B cell (primary cell): ENCODE data around the gene PIK3C2G. TPM values are rescaled to one million over a fixed set of nuclear protein-coding genes. Genes with fewer than 3 reads are reported as not detected.
"Not testable (repeated sequence)": the region's sequence is repeated elsewhere in the genome, so short reads cannot be mapped to it uniquely, and the experiment has no call there.

Experiments
- ATAC-seq: fragments of 200-7000 bp; cut with Tn5 transposase; one replicate; pipeline ENCODE4 v1.10.0; 2021; ENCODE audit warnings: low read depth, mild to moderate bottlenecking, moderate number of reproducible peaks, moderate library complexity
- CTCF ChIA-PET: fragments of 350-600 bp; sonication (Branson Sonifier 250); formaldehyde crosslinking; loops from one replicate; lab custom pipeline; 2021; ENCODE audit warnings: antibody characterized with exemption, inconsistent platforms; lab: Charles Lee
- POLR2A ChIA-PET: fragments of 350-600 bp; sonication (Branson Sonifier 250); formaldehyde crosslinking; loops from one replicate; lab custom pipeline; 2021; ENCODE audit warnings: antibody characterized with exemption; lab: Charles Lee
- DNase-seq: peaks from one replicate; pipeline ENCODE4 v3.0.0; 2013
- H2AFZ ChIP-seq: 2 replicates; pipeline ENCODE4 v1.6.1; 2012; ENCODE audit warnings: mild to moderate bottlenecking, low read depth, low read length; ENCODE audit not compliant: insufficient read depth, poor library complexity, severe bottlenecking
- H3K27ac ChIP-seq, 2 donors: 1 replicate in 1 of 2; 2 replicates in 1 of 2; pipeline ENCODE4 v1.5.1; 2012 to 2013; ENCODE audit warnings: low read length in 2 of 2, mild to moderate bottlenecking in 2 of 2, moderate library complexity in 1 of 2
- H3K27me3 ChIP-seq, 4 experiments: fragments of 200-600 bp in 1 of 4; sonication (generic) in 1 of 4; replicated peaks in 1 of 4; 1 replicate in 2 of 4; 2 replicates in 2 of 4; pipeline versions ENCODE4 v1.6.1 to v1.7.0; 2013 to 2016; ENCODE audit warnings: low read length in 3 of 4, mild to moderate bottlenecking in 2 of 4, mixed read lengths in 1 of 4, moderate library complexity in 1 of 4; ENCODE audit not compliant: insufficient read depth in 4 of 4, control insufficient read depth in 3 of 4; ENCODE audit errors: control extremely low read depth in 1 of 4
- H3K36me3 ChIP-seq, 2 experiments: replicated peaks in 1 of 2; 1 replicate in 1 of 2; 2 replicates in 1 of 2; pipeline versions ENCODE4 v1.6.1 to v1.7.1; 2013; ENCODE audit warnings: low read length in 1 of 2; ENCODE audit not compliant: insufficient read depth in 2 of 2, control insufficient read depth in 1 of 2; ENCODE audit errors: control extremely low read depth in 1 of 2, extremely low read depth in 1 of 2
- H3K4me1 ChIP-seq, 2 donors: fragments of 200-600 bp in 1 of 2; sonication (generic) in 1 of 2; 1 replicate in 1 of 2; 2 replicates in 1 of 2; pipeline versions ENCODE4 v1.5.1 to v1.6.1; 2013 to 2017; ENCODE audit warnings: low read length in 2 of 2; ENCODE audit not compliant: control insufficient read depth in 2 of 2, insufficient read depth in 2 of 2
- H3K4me2 ChIP-seq: replicated peaks from 2 replicates; pipeline ENCODE3; 2012; ENCODE audit warnings: mild to moderate bottlenecking, low read depth, low read length; ENCODE audit not compliant: poor library complexity, severe bottlenecking
- H3K4me3 ChIP-seq, 5 experiments: fragments of 200-600 bp in 1 of 5; sonication (generic) in 1 of 5; 1 replicate in 3 of 5; 2 replicates in 2 of 5; pipeline versions ENCODE4 v1.5.1 to v1.7.0; 2011 to 2016; ENCODE audit warnings: low read length in 4 of 5, mild to moderate bottlenecking in 4 of 5, low read depth in 2 of 5, control low read depth in 1 of 5, moderate library complexity in 1 of 5; ENCODE audit not compliant: insufficient read depth in 1 of 5; ENCODE audit errors: control extremely low read depth in 1 of 5, extremely low read depth in 1 of 5
- H3K79me2 ChIP-seq: fragments of 200-600 bp; sonication (generic); one replicate; pipeline ENCODE4 v1.6.0; 2016; ENCODE audit warnings: low read length; ENCODE audit not compliant: control insufficient read depth, insufficient read depth
- H3K9ac ChIP-seq: fragments of 200-600 bp; sonication (generic); 2 replicates; pipeline ENCODE4 v1.6.1; 2017; ENCODE audit warnings: mild to moderate bottlenecking, low read length, moderate library complexity
- H3K9me3 ChIP-seq, 3 donors: one replicate each; pipeline versions ENCODE4 v1.6.1 to v1.7.1; 2013; ENCODE audit warnings: low read length in 2 of 3; ENCODE audit not compliant: control insufficient read depth in 2 of 3, insufficient read depth in 1 of 3; ENCODE audit errors: control extremely low read depth in 1 of 3
- H4K20me1 ChIP-seq: 2 replicates; pipeline ENCODE4 v1.6.0; 2012; ENCODE audit warnings: mild to moderate bottlenecking, low read length; ENCODE audit not compliant: insufficient read depth, control insufficient read depth, poor library complexity, severe bottlenecking
- H3K27ac Mint-ChIP-seq: one replicate; pipeline ENCODE4 v1.8.0; 2021; ENCODE audit warnings: mixed read lengths
- H3K27me3 Mint-ChIP-seq: one replicate; pipeline ENCODE4 v1.8.0; 2021; ENCODE audit warnings: mixed read lengths
- H3K4me1 Mint-ChIP-seq: one replicate; pipeline ENCODE4 v1.8.0; 2021; ENCODE audit warnings: mixed read lengths
- H3K4me3 Mint-ChIP-seq: one replicate; pipeline ENCODE4 v1.8.0; 2021; ENCODE audit warnings: mixed read lengths
- H3K9me3 Mint-ChIP-seq: one replicate; pipeline ENCODE4 v1.8.0; 2022; ENCODE audit warnings: mixed read lengths; ENCODE audit not compliant: insufficient read depth
- CTCF ChIP-seq: fragments of 200-600 bp; IDR thresholded peaks from one replicate; pipeline ENCODE4 v1.8.0; 2022; ENCODE audit warnings: antibody characterized with exemption, mild to moderate bottlenecking
- EZH2 ChIP-seq: IDR thresholded peaks from 2 replicates; pipeline ENCODE4 v1.6.1; 2012; ENCODE audit warnings: borderline replicate concordance, low read depth, mild to moderate bottlenecking, moderate library complexity, low read length; ENCODE audit not compliant: insufficient read depth, poor library complexity, severe bottlenecking
- WGBS: methylation state at CpG from one replicate; pipeline ENCODE4 v1.1.5; 2013; ENCODE audit warnings: missing lambda C conversion rate; ENCODE audit not compliant: insufficient coverage; 5-methylcytosine and 5-hydroxymethylcytosine counted together
- intact Hi-C: fragments of 100-400 bp; cut with micrococcal nuclease; formaldehyde crosslinking; loops from one replicate; pipeline ENCODE4 v1.10.0; 2022
- polyA plus RNA-seq: library from polyadenylated mRNA; depleted of rRNA; stranded (reverse); fragments of >200 nt; gene quantifications from 2 replicates; pipeline ENCODE4 v1.2.3, GENCODE V29; 2012
- total RNA-seq, 2 donors: library from RNA; stranded (reverse); fragments of 120-200 nt in 1 of 2; gene quantifications; 1 replicate in 1 of 2; 2 replicates in 1 of 2; pipeline versions ENCODE4 v1.2.3 to v1.2.4, GENCODE V29; 2013 to 2022

Gene PIK3C2G
- total and polyA plus RNA-seq, 2 donors (not counting 1 experiment from before 2014, with no cell fraction given) = not detected

- POLR2A ChIA-PET = no interaction called here
- no peak for ATAC-seq
- no peak overlapping the region for H3K27ac Mint-ChIP-seq
Measured at GRCh38 chr12:18690653-18691052, 429.3 kb downstream of the PIK3C2G start.

GRCh38 chr12:18693986-18694385 is 432.7 kb downstream of the PIK3C2G start:
- H3K9me3 ChIP-seq, H3K9me3 Mint-ChIP-seq, H3K27ac ChIP-seq, intact Hi-C loops, H3K4me3 ChIP-seq, H3K4me3 Mint-ChIP-seq, CTCF ChIA-PET, H4K20me1 ChIP-seq, H2AFZ ChIP-seq, ATAC-seq, POLR2A ChIA-PET, H3K79me2 ChIP-seq, H3K27me3 Mint-ChIP-seq, H3K27me3 ChIP-seq, H3K36me3 ChIP-seq, H3K4me1 Mint-ChIP-seq, H3K9ac ChIP-seq, DNase-seq, H3K4me1 ChIP-seq, H3K27ac Mint-ChIP-seq, H3K4me2 ChIP-seq: not testable (repeated sequence)
- no CpG with 5 or more reads among the region's 5 CpGs for WGBS

More at GRCh38 chr12:18690653-18691052, 429.3 kb downstream of the PIK3C2G start:
- Histone ChIP-seq H3K4me2 (no peak overlapping the region), H3K4me3 (no peak overlapping the region), H3K36me3 (no peaks in the 10 kb centered on the region), H3K9ac (no peak overlapping the region), H3K27me3 (no peaks in the 10 kb centered on the region), H3K27ac (no peak overlapping the region), H4K20me1 (no peaks in the 10 kb centered on the region), H3K9me3 (no peaks in the 10 kb centered on the region), H3K4me1 (no peaks in the 10 kb centered on the region), H3K79me2 (no peaks in the 10 kb centered on the region), H2AFZ (no peak overlapping the region)
- Mint-ChIP-seq H3K4me3 (no peak overlapping the region), H3K27me3 (no peaks in the 10 kb centered on the region), H3K9me3 (peaks cover 7% of the 10 kb centered on the region), H3K4me1 (no peaks in the 10 kb centered on the region)
- intact Hi-C loops = no loop called here
- CTCF ChIA-PET = no interaction called here
- WGBS = 87% methylated on average over 3 of the region's 4 CpGs
- TF ChIP-seq EZH2 (no peak), CTCF (no peak)
- no peak for DNase-seq
